ENCODE measurements around the gene CALR.

The CALR gene

GRCh38 chr19:12922959-12923358, 15.4 kb upstream of the CALR start:
- ATAC-seq (no peak), DNase-seq (ENCODE audit: low spot score in 2 of 2) (no peak)
- Mint-ChIP-seq H3K4me3 (no peak overlapping the region), H3K27ac (no peak overlapping the region), H3K9me3 (no peaks in the 10 kb centered on the region), H3K4me1 (peaks cover 8% of the 10 kb centered on the region), H3K36me3 (peaks cover 99% of the 10 kb centered on the region)

DNA sequence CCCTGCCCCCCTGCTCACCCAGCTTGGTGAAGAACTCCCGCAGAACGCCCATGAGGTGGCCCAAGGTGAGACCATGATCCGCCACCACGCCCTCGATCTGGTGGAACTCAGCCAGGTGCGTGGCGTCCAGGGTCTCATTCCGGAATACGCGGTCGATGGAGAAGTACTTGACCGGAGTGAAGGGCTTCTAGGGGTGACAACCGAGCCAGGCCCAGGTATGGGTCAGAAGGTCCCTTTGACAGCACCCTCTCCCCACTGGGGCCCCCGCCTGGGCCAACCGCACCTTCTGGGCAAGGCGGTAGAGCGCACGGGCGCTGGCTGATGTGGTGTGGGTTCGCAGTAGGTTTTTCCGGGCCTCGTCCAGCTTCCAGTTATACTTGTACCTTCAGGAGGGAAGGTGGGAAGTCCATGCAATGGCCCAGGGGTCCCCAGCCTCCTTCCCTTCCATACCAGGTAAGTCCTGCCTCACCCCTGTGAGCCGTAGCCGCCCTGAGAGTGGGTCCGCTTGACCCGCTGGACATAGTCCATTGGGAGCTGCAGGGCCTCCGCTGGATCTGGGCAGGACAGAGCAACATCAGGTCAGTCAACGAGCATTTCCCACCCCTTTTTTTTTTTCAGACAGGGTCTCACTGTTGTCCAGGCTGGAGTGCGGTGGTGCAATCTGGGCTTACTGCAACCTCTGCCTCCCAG, 13.6 kb upstream of the CALR start:
- no peak for ATAC-seq
- H3K36me3 Mint-ChIP-seq, result peaks cover 99% of the 10 kb centered on the region

GRCh38 chr19:12930002-12930645, 8.3 kb upstream of the CALR start:
- no peak overlapping the region for H3K27ac Mint-ChIP-seq
- peaks cover 87% of the 10 kb centered on the region for H3K36me3 Mint-ChIP-seq
- DNase-seq (ENCODE audit: low spot score in 2 of 2) (no peak), ATAC-seq (no peak)
- peaks cover 35% of the 10 kb centered on the region for H3K4me1 Mint-ChIP-seq
- no peaks in the 10 kb centered on the region for H3K9me3 Mint-ChIP-seq
- no peak overlapping the region for H3K4me3 Mint-ChIP-seq

More for the DNA sequence above, 13.6 kb upstream of the CALR start:
- no peak overlapping the region for H3K4me3 Mint-ChIP-seq
- H3K27ac Mint-ChIP-seq, result no peak overlapping the region
- DNase-seq (ENCODE audit: low spot score in 2 of 2), result no peak
- H3K9me3 Mint-ChIP-seq, result no peaks in the 10 kb centered on the region
- H3K4me1 Mint-ChIP-seq, result peaks cover 3% of the 10 kb centered on the region

DNA sequence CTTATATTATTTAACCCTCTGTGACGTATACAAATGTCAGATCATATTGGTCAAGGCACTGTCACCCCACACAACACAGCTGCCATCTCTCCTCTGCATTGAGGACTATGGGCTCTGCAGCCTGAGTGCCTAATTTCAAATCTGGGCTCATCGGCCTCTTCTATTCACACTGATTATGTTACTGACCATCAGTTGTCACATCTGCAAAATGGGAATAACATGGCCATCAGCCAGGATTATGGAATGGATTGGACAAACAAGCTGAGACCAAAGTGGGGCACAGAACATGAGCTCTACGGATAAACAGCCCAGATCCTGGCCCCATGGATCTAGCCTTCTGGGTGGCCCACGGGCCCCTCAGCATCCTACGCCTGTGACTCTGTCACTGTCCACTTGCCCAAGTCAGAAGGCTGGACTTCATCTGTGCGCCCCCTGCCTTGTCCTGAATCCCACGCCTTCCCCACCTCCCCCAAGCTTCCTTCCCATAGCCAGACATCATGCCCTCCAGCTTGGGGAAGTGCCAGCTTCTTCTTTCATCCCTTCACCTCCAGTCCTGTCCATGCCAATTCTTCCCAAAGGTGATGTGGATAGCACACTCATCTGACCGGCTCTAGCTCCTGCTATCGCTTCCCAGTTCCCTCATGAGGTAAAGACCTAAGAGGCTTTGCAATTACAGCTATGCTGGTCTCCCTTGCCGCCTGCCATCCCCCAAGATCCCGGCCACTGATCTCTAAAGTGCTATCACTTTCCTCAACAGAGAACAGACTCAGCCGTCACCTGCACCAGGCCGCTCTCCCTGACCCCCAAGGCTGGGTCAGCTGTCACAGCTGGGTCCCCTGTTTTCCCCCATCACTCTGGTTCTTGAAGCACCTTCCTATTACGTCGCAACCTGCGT, 5.8 kb upstream of the CALR start:
- DNase-seq (ENCODE audit: low spot score in 2 of 2), result no peak
- no peaks in the 10 kb centered on the region for H3K9me3 Mint-ChIP-seq
- no peak for ATAC-seq
- H3K4me1 Mint-ChIP-seq, result peaks cover 42% of the 10 kb centered on the region
- H3K36me3 Mint-ChIP-seq, result peaks cover 62% of the 10 kb centered on the region
- H3K27ac Mint-ChIP-seq, result peak overlapping the region; percentile 97
- peak overlapping the region; percentile 98 for H3K4me3 Mint-ChIP-seq

GRCh38 chr19:12933287-12934072, 4.9 kb upstream of the CALR start, which contains the start of gene FARSA:
Gene FARSA, minus strand, starts transcription at chr19:12933711. Its CDS starts 15 bp downstream, at chr19:12933696.
- H3K9me3 Mint-ChIP-seq, result no peaks in the 10 kb centered on the region
- peaks cover 59% of the 10 kb centered on the region for H3K36me3 Mint-ChIP-seq
- H3K4me3 Mint-ChIP-seq, result peak within 1 kb of the TSS; percentile 98
- H3K4me1 Mint-ChIP-seq, result peaks cover 50% of the 10 kb centered on the region
- H3K27ac Mint-ChIP-seq, result peak within 1 kb of the TSS; percentile 97
- ATAC-seq, result peak; percentile 84
- DNase-seq (ENCODE audit: low spot score in 2 of 2), result peak; percentile 68 to 88

GRCh38 chr19:12935071-12935470, 3.3 kb upstream of the CALR start:
- peaks cover 59% of the 10 kb centered on the region for H3K36me3 Mint-ChIP-seq
- H3K4me1 Mint-ChIP-seq, result peaks cover 56% of the 10 kb centered on the region
- DNase-seq (ENCODE audit: low spot score in 2 of 2) (no peak), ATAC-seq (no peak)
- H3K9me3 Mint-ChIP-seq, result no peaks in the 10 kb centered on the region
- H3K4me3 Mint-ChIP-seq, result no peak overlapping the region
- no peak overlapping the region for H3K27ac Mint-ChIP-seq

DNA sequence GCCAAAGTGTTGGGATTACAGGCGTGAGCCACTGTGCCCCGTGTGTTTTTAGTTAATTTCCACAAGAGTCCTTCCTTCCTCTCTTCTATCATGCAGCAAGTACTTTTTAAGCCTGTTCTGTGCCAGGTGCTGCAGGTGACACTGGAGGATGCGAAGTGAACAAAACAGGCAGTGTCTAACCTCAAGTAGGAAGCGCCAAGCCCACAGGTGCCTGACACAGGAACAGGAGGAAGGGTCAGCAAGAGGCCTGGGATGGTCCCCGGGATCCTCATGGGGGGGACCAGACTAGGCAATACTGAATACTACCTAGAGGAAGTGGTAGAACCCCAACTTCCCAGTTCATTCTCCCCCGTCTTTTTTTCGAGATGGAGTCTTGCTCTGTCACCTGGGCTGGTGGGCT, 1.8 kb upstream of the CALR start:
- H3K4me1 Mint-ChIP-seq, result peaks cover 61% of the 10 kb centered on the region

GRCh38 chr19:12937093-12937926, 1.1 kb upstream of the CALR start:
- Mint-ChIP-seq H3K4me1 (peaks cover 58% of the 10 kb centered on the region), H3K36me3 (peaks cover 59% of the 10 kb centered on the region), H3K9me3 (no peaks in the 10 kb centered on the region), H3K4me3 (peak overlapping the region; percentile 96), H3K27ac (peak overlapping the region; percentile 98)
- DNase-seq (ENCODE audit: low spot score in 2 of 2), result no peak
- no peak for ATAC-seq

More for the DNA sequence above, 1.8 kb upstream of the CALR start:
- H3K27ac Mint-ChIP-seq, result no peak overlapping the region
- peaks cover 59% of the 10 kb centered on the region for H3K36me3 Mint-ChIP-seq
- no peak for DNase-seq (ENCODE audit: low spot score in 2 of 2)
- peak overlapping the region; percentile 96 for H3K4me3 Mint-ChIP-seq
- H3K9me3 Mint-ChIP-seq, result no peaks in the 10 kb centered on the region
- ATAC-seq, result no peak

GRCh38 chr19:12938779-12939601, 581 bp downstream of the CALR start:
- Mint-ChIP-seq H3K36me3 (peaks cover 61% of the 10 kb centered on the region), H3K27ac (peak overlapping the region; percentile 98), H3K4me1 (peaks cover 57% of the 10 kb centered on the region), H3K9me3 (no peaks in the 10 kb centered on the region), H3K4me3 (peak overlapping the region; percentile 96)
- peak; percentile 3 for ATAC-seq
- DNase-seq (ENCODE audit: low spot score in 2 of 2), result peak in 1 of 2 donors; percentile 69

DNA sequence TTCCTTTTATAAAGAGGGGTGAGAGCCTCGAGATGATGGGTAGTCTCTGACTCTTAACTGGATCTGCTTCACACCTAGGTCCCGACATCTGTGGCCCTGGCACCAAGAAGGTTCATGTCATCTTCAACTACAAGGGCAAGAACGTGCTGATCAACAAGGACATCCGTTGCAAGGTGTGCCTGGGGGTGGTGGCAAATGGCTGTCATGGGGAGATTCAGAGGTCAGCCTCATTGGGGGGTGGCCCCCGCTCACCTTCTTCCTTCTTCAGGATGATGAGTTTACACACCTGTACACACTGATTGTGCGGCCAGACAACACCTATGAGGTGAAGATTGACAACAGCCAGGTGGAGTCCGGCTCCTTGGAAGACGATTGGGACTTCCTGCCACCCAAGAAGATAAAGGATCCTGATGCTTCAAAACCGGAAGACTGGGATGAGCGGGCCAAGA, 1.6 kb downstream of the CALR start:
- DNase-seq (ENCODE audit: low spot score in 2 of 2) (no peak), ATAC-seq (no peak)
- H3K4me1 Mint-ChIP-seq, result peaks cover 64% of the 10 kb centered on the region
- peak overlapping the region; percentile 96 for H3K4me3 Mint-ChIP-seq
- H3K36me3 Mint-ChIP-seq, result peaks cover 71% of the 10 kb centered on the region
- H3K27ac Mint-ChIP-seq, result peak overlapping the region; percentile 98
- no peaks in the 10 kb centered on the region for H3K9me3 Mint-ChIP-seq

DNA sequence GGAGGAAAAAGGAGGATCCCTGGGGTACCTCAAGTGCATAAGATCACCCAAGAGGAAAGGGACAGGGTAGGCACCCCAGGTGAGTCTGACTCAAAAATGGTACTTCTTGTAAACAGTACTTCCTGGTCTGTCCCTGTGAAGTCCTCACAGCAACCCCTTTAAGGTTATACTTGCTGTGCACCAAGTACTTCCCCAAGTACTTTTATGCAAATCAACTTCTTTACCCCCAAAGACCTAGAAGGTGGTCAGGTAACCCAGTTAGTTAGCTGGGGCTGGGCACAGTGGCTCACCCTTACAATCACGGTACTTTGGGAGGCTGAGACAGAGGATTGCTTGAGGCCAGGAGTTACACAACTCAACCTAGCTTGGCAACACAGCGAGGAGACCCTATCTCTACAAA, 2.5 kb downstream of the CALR start:
- peaks cover 80% of the 10 kb centered on the region for H3K36me3 Mint-ChIP-seq
- peak overlapping the region; percentile 98 for H3K27ac Mint-ChIP-seq
- no peak for ATAC-seq

GRCh38 chr19:12943437-12944044, 5.1 kb downstream of the CALR start:
- DNase-seq (ENCODE audit: low spot score in 2 of 2) (no peak), ATAC-seq (no peak)
- H3K36me3 Mint-ChIP-seq, result peaks cover 100% of the 10 kb centered on the region
- peaks cover 72% of the 10 kb centered on the region for H3K4me1 Mint-ChIP-seq
- peak overlapping the region; percentile 98 for H3K27ac Mint-ChIP-seq
- H3K4me3 Mint-ChIP-seq, result peak overlapping the region; percentile 83
- H3K9me3 Mint-ChIP-seq, result no peaks in the 10 kb centered on the region

More for the DNA sequence above, 2.5 kb downstream of the CALR start:
- no peaks in the 10 kb centered on the region for H3K9me3 Mint-ChIP-seq
- peak overlapping the region; percentile 96 for H3K4me3 Mint-ChIP-seq
- peaks cover 72% of the 10 kb centered on the region for H3K4me1 Mint-ChIP-seq
- DNase-seq (ENCODE audit: low spot score in 2 of 2), result no peak

DNA sequence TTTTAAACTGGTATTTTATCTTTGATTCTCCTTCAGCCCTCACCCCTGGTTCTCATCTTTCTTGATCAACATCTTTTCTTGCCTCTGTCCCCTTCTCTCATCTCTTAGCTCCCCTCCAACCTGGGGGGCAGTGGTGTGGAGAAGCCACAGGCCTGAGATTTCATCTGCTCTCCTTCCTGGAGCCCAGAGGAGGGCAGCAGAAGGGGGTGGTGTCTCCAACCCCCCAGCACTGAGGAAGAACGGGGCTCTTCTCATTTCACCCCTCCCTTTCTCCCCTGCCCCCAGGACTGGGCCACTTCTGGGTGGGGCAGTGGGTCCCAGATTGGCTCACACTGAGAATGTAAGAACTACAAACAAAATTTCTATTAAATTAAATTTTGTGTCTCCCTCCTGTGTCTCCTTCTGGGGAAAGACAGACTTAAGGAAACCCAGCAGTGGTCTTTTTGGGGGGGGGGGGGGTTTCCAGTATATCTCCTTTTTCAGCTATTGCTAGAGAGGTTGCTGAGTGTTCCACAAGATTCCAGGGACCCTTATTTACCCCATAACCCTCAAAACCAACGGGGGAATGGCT, 5.8 kb downstream of the CALR start:
- Mint-ChIP-seq H3K36me3 (peaks cover 100% of the 10 kb centered on the region), H3K9me3 (no peaks in the 10 kb centered on the region), H3K4me1 (peaks cover 73% of the 10 kb centered on the region), H3K4me3 (peak overlapping the region; percentile 83), H3K27ac (peak overlapping the region; percentile 98)
- no peak for DNase-seq (ENCODE audit: low spot score in 2 of 2)
- ATAC-seq, result no peak
